ACHN (cell line): ENCODE measurements around the gene ZMIZ1.

ENCODE experiments used
- DNase-seq: peaks from one replicate; pipeline ENCODE4 v3.0.0-alpha.2; 2015
- in situ Hi-C: cut with HindIII; loops from 2 replicates; pipeline ENCODE4 v1.10.0; 2017; ENCODE audit warnings: low sequenced_read_pairs, low pct_ligation_motif_present, low pct_unique_long_range_greater_than_20kb

Gene ZMIZ1

DNA sequence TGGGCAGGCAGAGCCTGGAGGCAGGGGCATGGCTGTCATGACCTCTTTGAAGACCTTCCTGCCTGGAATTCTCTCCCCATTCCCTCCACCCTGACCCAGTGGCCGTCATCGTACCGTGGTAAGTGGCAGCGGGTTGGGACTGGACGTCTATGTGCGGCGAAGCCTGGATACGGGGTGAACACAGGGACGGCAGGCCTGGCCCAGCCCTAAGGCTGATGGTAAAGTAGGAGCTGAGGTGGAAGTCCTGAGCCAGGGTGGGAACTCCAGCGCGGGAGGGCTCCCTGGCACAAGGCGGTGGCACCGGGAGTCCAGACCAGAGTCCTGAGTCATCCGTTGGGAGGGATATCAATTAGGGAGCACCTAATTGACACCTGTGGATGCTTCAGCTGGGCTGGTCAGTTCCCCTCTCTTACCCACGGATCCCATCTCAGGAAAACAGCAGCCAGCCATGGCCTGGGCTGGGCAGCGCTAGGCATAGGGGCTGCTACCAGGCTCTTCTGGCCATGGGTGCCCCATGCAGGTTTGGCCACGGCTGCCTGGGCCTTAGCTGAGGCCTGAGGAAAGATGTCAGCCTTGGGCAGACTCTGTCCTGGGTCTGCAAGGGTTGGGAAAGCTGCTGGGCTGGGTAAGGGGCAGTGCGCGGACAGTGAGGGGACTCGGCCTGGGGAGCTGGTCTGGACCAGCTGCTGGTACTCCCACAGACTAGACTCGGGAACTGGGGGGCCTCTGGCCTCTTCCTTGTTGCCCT, 281.8 kb downstream of the ZMIZ1 start:
- DNase-seq: no peak
- in situ Hi-C loops: loop anchor here (25.0 kb wide), 1 partner anchor 137 kb away; no protein-coding TSS in a partner anchor

DNA sequence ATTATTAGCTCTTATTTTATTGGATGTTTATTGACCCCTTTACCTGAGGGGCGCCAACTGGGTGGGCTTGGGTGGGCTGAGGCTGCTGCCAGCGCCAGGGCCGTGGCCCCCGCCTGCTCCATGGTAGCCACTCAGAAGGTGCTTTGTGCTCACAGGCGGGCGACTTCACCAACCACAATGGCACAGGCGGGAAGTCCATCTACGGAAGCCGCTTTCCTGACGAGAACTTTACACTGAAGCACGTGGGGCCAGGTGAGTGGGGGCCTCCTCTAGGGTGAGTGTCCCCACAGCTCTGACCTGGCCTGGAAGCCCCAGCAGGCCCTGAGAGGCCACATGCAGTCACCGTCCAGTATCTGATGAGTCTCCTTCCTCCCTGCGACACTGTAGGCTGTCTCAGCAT, 282.6 kb downstream of the ZMIZ1 start:
- in situ Hi-C loops: loop anchor here (25.0 kb wide), 1 partner anchor 136 kb away; no protein-coding TSS in a partner anchor
- DNase-seq: no peak

DNA sequence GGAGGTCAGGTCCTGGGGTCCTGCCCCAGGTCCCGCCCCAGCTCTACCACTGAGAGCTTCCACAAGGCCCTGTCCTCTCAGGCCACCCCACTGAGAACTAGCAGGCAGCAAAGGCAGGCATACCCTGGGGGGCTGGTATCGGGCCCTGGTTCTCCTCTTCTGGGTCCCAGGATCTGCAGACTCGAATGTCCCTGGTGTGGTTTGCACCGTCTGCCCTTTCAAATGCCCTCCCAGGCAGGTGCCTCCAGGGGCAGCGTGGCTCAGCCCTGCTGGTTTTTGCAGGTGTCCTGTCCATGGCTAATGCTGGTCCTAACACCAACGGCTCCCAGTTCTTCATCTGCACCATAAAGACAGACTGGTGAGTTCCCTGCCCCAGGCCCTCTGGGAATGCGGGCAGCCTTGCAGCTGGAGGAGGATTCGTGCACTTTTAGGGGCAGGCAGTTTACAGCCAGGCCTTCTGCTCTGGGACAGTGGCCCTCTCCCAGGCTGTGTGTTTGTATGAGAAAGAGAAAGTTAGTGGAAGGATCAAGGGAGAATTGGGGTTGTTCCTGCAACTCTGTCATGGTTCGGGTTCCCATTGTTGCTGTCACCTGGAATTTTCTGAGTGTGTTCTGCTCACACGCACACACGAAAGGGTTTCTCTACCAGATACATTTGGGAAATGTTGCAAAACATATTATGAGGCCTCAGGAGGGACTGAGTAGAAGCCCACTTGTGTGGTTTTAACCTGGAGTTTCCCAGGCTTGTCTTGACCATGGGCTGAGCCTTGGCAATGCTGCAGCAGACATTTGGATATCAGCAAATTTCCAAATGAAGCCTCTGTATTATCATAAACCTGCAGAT, 283.5 kb downstream of the ZMIZ1 start:
- no peak for DNase-seq
- in situ Hi-C loops: loop anchor here (25.0 kb wide), 1 partner anchor 135 kb away; no protein-coding TSS in a partner anchor

DNA sequence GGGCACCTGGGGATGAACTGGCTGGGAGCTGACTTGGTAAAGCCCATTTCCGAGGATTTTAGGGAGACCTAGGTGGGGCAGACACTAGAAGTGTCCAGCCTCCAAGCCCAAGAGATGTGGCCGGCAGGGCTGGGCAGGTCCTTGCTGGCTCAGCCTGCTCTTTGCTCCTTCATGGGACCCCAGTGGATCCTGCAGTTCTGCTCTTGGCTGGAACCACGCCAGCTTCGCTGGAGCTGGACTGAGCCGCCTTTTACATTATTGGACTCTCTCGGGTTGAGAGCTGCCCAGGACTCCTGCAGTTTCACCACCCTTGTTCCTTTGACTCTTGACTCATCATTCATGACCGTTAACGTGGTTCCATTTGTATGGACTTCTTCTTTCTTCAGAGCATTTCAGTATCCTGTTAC, 284.2 kb downstream of the ZMIZ1 start:
- DNase-seq: no peak
- in situ Hi-C loops: loop anchor here (25.0 kb wide), 1 partner anchor 134 kb away; no protein-coding TSS in a partner anchor

DNA sequence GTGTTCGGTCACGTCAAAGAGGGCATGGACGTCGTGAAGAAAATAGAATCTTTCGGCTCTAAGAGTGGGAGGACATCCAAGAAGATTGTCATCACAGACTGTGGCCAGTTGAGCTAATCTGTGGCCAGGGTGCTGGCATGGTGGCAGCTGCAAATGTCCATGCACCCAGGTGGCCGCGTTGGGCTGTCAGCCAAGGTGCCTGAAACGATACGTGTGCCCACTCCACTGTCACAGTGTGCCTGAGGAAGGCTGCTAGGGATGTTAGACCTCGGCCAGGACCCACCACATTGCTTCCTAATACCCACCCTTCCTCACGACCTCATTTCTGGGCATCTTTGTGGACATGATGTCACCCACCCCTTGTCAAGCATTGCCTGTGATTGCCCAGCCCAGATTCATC, 285.0 kb downstream of the ZMIZ1 start:
- in situ Hi-C loops: loop anchor here (25.0 kb wide), 1 partner anchor 134 kb away; no protein-coding TSS in a partner anchor

DNA sequence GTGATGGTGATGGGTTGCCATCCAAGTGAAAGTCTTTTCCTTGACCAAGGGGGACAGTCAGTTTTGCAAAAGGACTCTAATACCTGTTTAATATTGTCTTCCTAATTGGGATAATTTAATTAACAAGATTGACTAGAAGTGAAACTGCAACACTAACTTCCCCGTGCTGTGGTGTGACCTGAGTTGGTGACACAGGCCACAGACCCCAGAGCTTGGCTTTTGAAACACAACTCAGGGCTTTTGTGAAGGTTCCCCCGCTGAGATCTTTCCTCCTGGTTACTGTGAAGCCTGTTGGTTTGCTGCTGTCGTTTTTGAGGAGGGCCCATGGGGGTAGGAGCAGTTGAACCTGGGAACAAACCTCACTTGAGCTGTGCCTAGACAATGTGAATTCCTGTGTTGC, 285.4 kb downstream of the ZMIZ1 start:
- in situ Hi-C loops: loop anchor here (25.0 kb wide), 1 partner anchor 133 kb away; no protein-coding TSS in a partner anchor
- no peak for DNase-seq

More for the DNA sequence above, 285.0 kb downstream of the ZMIZ1 start:
- DNase-seq: no peak

DNA sequence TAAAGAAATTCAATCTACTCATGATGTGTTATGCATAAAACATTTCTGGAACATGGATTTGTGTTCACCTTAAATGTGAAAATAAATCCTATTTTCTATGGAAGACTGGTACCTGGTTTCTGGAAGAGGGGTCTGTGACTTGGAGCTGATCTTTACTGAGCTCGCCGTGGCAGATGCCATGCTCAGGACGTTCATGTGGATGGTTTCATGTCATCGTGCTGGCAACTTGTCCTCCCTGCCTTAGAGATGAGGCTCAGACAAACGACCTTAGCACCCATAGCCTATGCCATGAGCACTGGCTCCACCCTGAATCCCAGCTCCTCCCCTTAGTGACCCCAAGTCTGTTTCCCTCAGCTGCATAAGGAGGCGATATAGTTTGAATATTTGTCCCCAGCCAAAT, 285.8 kb downstream of the ZMIZ1 start:
- in situ Hi-C loops: loop anchor here (25.0 kb wide), 1 partner anchor 133 kb away; no protein-coding TSS in a partner anchor

DNA sequence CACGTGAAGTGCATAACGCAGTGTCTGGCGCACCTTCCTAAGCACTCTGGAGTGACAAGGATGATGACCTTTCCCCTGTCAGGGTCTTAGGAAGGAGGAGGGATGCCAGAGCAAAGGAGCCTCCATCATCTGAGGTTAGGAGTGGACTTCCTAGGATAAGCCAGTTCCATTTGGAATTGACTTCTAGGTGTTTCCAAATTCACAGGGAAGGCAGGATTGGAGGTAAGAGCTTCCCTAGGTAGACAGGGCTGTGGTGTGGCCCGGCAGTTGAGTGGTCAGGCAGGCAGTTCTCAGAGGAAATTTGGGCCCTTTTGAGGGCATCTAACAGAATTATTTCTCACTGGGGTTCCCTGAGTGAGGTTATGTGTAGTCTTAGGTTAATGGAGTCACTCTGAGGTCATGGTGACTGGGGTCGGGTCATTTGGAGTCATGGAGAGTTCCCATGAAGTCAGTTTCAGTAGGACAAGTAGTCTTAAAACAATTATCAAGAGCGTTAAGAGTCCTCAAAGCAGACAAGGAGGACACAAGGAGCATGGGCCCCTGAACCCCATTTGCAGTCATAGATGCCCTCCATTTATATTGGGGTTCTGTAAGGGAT, 286.8 kb downstream of the ZMIZ1 start:
- no peak for DNase-seq
- in situ Hi-C loops: loop anchor here (25.0 kb wide), 1 partner anchor 132 kb away; no protein-coding TSS in a partner anchor

More for the DNA sequence above, 285.8 kb downstream of the ZMIZ1 start:
- DNase-seq: no peak

DNA sequence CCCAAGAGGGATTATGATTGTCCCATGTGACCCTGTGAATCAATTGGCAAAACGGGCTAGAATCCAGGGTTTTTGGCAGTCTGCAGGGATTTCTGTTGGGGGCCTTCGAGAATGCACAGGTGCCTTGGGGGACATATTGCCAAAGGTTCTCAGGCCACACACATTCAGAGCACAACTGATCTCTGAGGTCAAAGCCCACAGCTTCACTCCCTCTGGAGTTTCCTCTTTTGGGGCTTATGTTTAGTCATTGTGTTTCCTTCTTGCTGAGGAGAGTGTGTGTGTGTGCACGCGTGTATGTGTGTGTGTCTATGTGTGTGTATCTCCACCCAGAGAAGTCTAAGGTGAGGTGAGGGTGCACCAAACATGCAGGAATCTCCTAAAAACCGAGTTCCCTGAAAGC, 287.3 kb downstream of the ZMIZ1 start:
- DNase-seq: no peak
- in situ Hi-C loops: loop anchor here (25.0 kb wide), 1 partner anchor 131 kb away; no protein-coding TSS in a partner anchor

DNA sequence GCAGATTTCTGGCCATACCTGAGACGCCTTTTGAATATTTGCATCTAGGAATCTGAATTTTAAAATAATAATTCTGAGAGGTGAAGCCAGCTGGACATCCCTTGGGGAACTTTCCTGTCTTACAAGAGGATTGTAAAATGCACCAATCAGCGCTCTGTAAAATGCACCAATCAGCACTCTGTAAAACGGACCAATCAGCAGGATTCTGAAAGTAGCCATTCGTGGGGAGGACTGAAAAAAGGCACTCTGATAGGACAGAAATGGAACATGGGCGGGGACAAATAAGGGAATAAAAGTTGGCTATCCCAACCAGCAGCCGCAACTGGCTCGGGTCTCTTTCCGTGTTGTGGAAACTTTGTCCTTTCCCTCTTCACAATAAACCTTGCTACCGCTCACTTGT, 288.4 kb downstream of the ZMIZ1 start:
- DNase-seq: no peak
- in situ Hi-C loops: loop anchor here (25.0 kb wide), 1 partner anchor 130 kb away; no protein-coding TSS in a partner anchor

DNA sequence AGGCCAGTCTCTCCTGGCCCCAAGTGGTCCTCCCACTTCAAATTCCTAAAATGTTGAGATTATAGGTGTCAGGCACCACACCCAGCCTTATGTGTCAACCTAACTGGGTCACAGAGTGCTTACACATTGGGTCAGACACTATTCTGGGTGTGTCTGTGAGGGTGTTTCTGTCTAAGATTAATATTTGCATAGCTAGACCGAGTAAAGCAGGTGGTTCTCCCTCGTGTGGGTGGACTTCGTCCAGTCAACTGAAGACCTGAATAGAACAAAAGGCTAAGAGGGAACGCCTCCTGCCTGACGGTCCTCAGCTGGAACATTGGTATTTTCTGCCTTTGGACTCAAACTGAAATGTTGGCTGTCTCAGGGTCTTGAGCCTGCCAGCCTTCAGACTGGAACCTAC, 290.0 kb downstream of the ZMIZ1 start:
- in situ Hi-C loops: loop anchor here (25.0 kb wide), 1 partner anchor 128 kb away; no protein-coding TSS in a partner anchor
- no peak for DNase-seq

DNA sequence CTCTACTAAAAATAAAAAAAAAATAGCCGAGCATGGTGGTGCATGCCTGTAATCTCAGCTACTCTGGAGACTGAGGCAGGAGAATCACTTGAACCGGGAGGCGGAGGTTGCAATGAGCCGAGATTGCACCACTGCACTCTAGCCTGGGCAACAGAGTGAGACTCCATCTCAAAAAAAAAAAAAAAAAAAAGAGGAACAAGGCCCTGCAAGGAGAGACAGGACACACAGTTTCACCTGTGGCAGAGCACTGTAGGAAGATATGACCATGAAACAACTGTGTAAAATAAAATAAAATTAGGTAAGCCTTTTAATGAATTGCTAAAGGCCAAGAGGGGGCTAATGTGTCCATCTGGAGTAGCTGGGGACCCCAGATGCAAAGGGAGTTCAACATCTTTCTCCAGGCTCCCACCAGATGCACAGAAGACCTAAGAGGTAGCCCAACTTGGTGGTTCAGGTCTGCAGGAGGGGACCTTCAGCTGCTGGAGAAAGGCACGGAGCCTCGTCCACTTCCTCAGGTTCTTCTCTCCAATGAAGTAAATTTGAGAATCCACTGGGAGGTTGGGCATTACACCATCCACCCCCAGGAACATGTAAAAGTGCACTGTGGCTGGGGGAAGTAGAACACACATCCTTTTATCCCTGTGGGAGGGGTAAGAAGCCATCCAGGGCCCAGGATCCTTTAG, 291.2 kb downstream of the ZMIZ1 start:
- DNase-seq: no peak
- in situ Hi-C loops: loop anchor here (25.0 kb wide), 1 partner anchor 127 kb away; no protein-coding TSS in a partner anchor

DNA sequence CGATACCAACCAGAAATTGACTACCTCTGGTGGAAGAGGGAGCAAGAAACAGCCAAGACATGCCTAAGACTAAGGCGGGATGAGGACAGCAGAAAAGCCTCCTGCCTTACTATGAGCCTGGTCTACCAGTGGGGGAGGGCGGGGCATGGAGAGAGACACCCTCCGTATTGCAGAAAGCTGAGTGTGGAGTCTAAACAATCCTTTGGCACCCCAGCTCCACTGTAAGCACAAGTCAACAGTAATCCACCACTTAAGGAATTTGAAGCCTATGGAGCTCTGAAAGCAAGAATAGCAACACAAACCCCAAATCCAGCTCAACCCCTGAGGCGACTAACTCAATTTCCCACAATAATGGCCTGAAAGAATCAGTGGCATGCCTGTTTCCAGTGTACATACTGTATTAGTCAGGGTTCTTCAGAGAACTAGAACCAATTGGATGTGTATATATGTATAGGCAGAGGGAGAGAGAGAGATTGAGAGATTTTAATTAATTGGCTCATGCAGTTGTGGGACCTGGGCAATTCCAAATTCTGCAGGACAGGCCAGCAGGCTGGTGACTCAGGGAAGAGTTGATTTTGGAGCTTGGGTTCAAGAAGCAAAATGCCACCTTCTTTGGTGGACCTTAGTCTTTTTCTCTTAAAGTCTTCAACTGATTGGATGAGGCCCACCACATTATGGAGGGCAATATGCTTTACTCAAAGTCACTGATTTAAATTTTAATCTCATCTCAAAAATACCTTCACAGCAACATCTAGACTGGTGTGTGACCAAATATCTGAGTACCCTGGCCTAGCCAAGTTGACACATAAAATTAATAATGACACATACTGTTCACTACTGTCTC, 292.0 kb downstream of the ZMIZ1 start:
- no peak for DNase-seq
- in situ Hi-C loops: loop anchor here (25.0 kb wide), 1 partner anchor 127 kb away; no protein-coding TSS in a partner anchor

DNA sequence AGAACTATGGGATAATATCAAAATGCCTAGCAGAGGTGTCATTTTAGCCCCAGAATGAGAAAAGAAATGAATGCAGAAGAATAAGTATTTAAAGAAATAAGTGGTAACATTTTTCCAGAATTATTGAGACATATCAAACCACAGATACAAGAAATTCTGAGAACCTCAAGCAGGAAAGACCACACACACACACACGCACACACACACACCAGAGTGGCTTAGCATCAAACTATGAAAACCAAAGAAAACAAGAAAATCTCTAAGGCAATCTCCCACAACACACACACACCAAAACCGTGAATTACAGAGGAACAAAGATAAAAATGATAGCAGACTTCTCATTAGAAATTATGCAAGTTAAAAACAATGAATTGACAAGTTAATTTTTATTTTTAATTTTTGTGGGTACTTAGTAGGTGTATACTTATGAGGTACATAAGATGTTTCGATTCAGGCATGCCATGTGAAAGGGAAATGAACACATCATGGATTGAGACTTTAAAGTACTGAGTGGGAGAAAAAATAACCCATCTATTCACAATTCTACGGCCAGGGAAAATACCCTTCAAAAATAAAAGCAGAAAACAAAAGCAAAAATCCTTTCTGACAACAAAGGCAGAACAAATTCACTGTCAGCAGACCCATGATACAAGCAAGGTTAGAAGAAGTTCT, 293.1 kb downstream of the ZMIZ1 start:
- in situ Hi-C loops: loop anchor here (25.0 kb wide), 1 partner anchor 125 kb away; no protein-coding TSS in a partner anchor

More for the DNA sequence above, 293.1 kb downstream of the ZMIZ1 start:
- no peak for DNase-seq
